Hepatic stellate cell (primary cell): ENCODE results near the gene KIDINS220.

Source experiments
- DNase-seq: peaks from one replicate; pipeline ENCODE4 v3.0.0; 2011; ENCODE audit warnings: low spot score

The KIDINS220 gene

DNA sequence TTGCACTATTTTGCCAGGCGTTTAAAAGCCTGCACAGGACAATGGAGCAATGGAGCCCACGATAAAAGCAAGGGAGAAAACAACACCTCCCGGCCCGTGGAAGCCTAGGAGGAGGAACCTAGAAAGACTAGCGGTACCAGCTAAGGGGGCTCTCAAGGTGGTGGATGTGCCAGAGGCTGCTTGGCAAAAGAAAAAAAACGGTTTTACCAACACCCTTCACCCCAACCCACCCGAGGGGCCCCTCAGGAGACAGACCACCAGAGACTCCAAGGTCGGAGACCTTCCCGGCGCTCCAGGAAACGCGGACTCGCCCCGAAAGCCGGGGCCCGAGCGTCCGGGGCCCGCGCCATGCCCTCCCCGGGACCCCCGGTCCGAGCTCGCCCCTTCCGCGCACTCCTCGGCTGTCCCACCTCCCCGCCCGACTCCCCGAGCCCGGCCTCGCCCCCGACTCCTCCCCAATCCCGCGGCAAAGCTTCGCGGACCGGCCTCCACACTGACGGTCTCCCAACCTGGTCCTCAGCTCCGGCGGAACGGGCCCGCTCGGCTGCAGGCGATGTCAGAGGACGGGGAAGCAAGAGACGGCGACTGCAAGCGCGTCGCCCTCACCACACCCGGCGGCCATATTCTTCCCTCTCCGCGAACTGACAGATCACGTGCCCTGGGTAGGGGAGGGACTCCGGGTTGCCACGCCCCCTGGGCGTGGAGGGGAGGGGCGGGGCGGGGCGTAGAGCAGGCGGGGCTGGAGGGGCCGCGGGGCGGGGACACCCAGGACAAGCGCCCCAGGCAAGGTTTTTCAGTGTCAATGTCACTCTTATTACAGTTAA, at the start of gene KIDINS220:
KIDINS220 (minus strand) TSS at position 643 of the 824 bp plus-strand sequence. CDS start 10,520 bp downstream, outside the sequence.
- peak; percentile 96 for DNase-seq

DNA sequence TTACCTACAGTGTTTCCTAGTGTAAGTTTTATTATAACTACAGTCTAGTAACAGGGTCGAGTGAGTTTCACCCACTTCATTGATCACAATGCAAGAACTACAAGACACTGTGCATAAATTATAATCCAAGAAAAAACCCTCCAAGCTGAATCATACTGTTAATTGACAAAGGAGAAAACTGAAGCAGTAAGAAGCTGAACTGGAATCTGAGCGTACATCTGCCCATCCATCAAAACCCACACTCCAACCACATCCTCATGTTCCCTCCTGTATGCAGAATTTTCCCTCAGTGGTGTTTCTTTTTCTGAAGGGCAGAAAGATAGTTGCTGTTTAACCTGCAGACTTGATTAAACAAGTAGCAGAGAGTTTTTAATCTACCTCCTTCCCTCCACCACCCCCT, 49.5 kb upstream of the KIDINS220 start:
- no peak for DNase-seq

DNA sequence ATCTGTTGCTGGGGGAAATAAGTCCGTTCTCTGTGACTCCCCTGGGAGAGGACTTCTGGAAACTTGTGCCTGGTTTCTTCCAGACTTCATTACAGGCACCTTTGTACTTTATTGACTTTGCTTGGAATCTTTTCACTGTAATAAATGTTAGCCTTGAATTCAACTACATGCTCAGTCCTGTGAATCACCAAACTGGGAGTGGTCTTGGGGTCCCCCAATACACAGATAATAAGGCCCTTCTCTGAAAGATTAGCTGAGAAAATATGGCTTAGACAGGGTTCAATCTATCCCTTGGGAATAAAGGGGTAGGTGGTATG, 48.7 kb upstream of the KIDINS220 start:
- DNase-seq = no peak

DNA sequence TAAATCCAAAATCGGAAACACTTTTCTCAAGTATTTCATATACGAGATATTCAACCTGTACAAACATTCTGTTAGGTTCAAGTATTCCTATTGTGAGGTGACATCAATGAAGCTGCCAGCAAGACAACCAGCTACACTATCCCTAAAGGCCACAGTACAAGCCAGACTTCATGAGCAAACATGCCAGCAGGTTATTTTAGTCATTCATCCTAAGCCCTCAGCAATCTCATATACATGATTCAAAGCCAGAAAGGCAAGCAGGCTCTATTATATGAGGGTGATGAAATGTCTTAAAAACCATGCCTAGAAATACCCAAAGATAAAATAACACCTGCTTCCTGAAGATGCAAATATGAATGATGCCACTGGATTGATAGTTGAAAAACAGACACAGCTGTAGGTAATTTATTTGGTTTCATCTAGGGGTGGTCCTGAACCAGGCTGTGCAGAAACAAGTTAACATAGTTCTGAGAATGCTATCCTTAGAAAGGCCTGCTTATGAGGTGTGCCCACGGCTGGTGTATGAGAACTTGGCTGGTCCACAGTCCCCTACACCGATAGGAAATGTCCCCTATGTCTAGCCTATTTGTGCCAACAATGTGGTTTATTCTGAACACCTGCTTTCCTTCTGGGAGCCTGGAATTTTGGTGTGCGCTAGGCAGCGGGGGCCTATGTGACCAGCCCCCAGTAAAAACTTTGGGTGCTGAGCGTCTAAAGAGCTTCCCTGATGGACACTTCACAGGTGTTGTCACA, 48.2 kb upstream of the KIDINS220 start:
- no peak for DNase-seq

DNA sequence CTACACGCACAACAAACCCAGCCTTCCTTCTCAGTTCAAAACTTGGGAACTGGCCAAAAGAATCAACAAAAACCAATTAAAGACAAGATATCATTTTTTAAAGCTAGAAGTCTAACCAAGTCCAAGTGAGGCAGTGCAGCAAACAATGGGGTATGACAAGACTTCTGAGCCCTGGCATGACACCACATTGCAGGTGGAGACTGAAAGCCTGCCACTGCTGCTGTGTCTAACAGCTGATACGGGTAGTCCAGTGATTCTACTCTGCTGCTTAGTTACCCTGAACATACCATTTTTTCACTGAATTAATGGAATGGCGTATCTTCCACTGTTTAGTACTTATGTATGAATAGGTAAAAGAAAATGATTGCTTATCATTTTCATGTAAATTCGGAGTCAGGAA, 47.4 kb upstream of the KIDINS220 start:
- no peak for DNase-seq

DNA sequence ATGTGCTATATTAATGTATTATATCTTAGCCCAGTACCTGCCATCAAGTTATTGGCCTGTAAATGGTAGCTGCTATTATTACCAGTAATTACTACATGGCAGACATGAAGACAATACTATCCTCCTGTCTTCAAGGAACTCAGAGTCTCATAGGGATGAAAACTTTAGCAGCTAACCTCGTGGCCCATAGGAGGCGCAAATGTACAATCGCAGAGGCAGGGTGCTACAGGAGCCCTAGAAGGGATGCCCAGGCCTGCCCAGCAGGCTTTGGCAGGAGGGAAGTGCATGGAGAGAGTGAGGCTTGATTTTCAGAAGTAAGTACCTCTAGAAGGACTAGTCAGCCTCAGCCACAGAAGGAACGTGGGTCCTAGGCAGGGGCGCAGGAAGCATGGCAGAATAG, 44.7 kb upstream of the KIDINS220 start:
- peak; percentile 14 for DNase-seq

DNA sequence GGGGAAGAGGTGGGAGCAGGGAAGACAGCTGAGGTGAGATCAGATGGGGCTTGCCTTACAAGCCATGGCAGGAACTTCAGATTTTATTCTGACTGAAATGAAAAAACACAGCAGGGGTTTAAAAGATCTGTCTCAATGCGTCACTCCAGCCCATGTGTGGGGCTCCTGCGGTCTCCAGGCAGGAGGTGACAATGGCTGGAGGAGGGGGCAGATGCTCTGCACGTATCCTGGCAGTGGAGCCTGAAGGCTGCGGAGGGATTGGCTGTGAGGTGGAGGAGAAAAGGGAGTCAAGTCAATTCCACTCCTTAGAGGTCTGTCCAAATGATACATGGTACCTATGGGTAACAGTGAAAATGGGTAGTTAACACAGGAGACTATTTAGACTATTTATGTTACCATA, 40.5 kb upstream of the KIDINS220 start:
- DNase-seq = no peak

DNA sequence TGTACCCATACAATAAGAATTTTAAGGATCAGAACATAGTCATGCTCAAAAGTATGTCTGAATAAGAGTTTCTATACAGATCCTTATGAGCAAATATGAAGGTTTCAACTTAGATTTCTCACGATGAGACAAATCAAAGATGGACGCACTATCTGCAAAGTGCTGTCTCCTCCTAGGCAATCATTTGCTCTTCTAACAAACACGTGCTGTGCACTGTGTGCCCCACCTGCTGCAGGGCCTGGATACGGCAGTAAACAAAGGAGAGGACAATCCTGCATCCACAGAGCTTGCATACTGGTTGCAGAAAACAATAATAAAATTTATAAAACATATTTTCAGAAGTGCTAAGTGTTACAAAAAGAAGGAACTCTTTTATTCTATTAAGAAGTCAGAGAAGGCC, 39.9 kb upstream of the KIDINS220 start:
- no peak for DNase-seq

DNA sequence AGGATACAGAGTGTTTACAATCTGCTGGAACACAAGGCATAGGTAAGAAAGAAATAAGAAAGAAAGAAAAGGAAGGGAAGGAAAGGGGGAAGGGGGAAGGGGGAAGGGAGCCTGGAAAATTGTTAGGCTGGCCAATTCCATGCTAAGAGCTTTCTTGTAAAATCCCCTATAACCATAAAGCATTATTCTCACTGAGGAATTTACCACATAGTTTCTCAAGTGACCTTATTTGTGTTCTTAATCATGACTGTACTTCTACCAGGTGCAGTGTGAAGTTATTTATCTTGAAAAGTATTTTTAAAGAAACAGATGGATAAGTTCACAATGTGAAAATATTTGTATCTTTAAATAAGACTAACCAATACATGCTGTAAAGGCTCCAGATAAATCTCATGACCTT, 39.2 kb upstream of the KIDINS220 start:
- DNase-seq = no peak

DNA sequence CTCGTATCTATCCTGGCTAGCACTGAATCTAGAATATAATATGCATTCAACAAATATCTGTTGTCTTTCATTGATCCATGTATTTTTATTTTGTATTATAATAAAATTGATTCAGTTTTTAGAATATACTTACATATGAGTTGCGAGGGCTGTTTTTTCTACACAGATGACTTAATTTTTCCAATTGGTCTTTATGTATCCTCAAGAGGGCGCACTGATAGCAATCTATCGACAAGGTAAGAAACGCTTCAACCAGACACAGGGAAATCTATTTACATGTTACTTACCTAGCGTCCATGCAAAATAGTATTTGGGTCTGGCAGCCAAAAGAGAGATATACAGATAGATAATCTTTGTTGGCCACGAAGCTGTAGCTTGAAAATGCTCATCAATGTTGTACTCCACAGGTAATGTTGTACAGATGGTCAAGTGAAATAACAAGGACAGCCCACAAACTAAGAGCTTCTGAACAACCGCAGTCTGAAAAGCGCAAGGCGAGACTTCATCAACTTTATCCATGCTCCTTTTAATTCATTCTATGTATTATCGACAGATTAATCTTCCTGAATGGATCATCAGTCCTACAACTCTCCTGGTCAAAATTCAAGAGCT, 35.5 kb upstream of the KIDINS220 start:
- peak; percentile 42 for DNase-seq

DNA sequence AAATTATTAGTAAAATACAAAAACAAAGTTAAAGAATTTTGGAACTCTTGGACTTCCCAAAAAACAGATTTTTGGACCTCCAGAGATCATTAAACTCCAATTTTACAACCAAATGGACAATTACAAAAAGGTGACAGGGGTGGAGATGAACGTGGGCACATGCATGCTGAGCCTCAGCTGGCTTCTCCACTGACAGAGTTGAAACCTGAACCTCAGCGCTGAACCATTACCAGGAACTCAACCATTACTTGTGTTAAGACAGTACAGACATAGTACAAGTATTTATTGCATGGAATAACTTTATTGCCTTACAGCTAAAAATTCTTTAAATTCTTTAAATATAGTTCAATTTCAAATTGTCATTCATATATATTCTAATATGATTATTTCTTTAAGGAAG, 33.0 kb upstream of the KIDINS220 start:
- DNase-seq = no peak

DNA sequence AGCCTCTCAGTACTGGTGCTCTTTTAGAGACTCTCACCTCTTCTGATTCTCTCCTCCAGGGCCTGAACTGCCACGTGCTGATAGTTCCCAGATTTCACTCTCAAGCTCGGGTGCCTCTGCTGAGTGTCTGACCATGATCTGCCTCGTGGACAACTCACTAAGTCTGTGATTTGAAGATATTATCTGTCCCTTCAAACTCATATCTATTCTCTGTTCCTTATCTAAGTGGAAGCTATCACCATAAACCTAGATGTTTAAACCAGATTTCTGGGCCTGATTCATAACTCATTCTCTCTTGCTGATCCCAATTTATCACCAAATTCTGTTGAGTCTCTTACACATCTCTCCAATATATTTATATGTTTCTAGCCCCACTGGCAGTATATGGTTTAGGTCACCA, 29.9 kb upstream of the KIDINS220 start:
- DNase-seq = no peak

DNA sequence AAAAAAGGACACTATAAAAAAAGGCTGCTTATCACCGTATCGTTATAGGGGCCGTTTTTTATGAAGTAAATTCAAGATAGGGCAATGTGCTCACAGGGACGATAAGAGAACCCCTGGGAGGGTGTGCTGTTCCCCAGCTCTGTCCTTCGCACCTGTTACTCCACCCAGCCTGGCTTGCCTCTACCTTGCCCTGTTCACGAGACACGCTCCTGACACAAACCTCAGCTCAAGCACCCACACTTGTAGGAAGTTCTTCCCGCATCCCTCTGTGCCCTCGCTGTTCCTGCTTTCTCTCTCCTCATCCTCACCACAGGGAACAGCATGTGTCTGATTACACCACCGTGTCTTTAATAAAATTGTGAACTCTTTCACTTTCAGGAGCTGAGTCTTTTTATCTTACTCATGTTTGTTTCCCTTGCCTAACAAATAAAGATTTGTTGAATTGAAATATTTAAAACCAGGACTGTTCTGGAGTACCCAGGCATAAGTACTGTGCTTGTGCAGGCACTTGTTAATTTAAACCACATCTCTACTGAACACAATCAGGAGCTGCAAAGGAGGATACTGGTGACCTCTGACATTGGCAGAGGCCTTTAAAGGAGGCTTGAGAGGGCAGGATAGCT, 26.0 kb upstream of the KIDINS220 start:
- DNase-seq = no peak

DNA sequence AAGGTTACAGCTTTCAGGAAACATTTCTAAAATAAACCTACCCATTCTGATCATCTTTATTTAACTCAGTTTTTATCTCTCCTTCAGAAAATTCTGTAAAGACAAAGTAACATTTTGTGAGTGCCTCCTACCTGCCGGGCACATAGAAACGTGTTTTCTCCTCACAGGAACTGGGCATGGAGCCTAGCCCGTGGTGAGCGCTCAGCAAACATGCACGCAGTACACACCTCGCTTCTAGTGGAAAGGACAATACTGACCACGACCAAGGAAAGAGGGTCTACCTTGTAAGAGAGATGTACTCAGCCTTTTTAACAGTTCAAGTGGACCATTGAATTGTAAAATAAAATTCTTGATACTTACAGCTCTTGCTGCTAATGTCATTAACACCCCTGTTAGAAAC, 24.8 kb upstream of the KIDINS220 start:
- DNase-seq = no peak

DNA sequence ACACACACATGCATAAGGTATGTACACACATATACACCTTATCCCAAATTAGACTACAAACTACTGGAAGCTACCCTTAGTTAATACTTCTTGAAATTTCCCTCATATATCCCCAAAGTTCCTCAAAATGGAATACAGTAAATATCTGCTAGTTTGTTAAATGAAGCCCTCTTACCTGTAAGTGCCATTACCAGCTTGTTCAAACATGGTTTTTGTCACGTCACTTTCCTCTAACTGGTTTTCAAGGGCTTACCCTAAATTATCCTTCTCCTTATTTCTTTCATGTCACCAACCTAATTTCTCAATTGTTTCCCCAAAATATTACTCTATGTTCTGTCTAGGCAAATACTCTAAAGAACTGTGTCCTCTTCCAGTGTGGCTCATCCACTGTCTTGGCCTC, 24.4 kb upstream of the KIDINS220 start:
- no peak for DNase-seq

DNA sequence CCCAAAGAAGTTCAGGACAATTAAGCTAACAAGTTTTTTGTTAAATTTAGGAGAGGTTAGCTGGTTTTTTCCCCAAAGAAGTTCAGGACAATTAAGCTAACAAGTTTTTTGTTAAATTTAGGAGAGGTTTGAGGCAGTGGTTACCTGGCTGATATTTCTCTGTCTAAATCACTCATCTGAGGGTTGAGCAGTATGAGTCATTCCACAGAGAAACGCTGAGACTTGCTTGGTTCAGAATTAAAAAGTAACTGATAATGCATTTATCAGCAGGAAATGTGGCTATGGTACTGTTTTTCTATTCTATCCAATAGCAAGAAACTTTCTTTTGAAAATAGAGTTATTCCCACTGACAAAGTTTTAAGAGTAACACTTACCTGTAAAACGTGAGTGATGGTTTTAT, 22.8 kb upstream of the KIDINS220 start:
- DNase-seq = no peak

DNA sequence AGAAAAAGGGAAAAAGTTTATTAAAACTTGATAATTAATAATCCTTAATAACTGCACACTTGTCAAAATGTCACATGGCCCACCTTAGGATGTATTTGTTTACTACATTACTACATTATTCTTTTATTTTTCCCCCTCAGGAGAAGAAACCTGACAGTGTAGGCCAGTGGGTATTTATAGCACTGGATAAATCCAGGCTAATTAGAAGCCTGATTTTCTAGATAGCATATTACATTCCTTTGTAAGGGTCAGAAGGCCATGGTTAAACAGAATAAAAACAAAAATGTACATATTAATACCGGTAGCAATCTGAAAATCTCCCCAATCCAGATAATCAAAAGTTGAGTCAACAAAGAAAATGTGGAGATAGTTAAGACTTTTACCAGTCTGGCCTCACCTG, 21.5 kb upstream of the KIDINS220 start:
- no peak for DNase-seq

DNA sequence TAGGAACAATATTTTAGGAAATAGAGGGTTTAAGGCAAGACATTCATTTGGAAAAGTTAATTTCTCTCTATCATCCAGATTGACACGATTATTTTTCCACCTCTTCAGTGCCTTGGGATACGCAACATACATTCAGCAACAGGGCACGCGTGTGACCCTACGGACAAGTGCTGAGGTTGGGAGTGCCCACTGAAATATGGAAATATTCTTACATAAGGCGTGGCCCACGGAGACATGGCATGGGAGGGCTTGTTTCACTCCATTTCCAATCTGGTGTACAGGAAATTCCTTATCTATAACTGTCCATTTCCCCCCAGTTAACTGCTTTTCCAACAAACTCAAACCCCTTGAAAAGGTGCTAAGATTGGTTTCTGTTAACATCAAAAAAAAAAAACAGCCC, 20.9 kb upstream of the KIDINS220 start:
- no peak for DNase-seq

DNA sequence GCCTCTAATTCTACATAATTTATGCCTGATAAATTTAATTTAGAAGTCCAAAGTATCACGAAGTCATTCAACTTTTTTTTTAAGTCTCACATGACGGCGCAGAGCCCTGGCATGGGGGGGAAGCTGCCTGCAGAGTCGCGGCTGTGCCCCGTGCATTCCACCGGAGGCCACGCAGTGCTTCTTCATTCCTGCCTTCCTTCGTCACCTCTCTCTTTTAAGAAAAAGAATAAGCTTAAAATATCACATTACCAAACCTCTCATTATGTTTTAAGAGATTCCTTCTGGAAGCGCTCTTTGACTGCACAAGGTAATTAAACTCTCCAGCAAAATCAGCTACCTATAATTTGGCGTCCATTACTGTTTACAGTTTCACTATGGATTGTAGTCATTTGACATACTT, 20.3 kb upstream of the KIDINS220 start:
- no peak for DNase-seq

DNA sequence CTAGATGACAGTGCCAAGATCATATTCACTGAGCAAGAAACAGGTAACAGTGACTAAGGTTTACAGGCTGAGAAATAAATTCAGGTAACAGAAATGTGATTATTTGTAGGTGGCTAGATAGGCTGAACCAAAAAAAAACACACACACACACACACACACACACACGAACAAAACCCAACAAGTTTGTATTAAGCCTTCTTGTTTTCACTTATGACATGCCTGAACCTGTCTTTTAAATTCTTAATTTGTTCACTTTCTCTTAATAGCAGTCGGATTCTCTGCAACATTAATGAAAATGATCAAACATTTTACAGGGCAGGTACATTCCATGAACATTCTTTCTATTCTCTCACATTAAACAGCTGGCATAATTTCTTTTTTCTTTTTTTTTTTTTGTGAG, 18.8 kb upstream of the KIDINS220 start:
- DNase-seq = no peak

DNA sequence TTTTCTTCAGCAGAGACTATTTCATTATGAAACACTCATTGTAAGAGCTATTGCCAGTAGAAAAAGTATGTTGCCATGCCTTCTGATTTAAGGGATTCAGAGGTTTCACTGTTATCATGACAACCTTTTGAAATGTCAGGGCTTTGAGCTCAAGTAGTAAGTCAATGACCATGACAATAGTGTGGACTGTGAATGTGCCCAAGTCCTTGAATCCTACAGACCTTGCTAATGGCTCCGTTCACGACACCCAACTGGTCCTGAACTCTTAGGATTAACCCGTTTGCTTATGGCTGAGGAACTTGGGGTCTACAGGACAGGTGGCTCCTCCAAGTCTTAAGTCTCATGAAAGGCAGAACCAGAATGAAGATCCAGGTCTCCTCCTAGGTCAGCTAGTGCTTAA, 17.6 kb upstream of the KIDINS220 start:
- no peak for DNase-seq

DNA sequence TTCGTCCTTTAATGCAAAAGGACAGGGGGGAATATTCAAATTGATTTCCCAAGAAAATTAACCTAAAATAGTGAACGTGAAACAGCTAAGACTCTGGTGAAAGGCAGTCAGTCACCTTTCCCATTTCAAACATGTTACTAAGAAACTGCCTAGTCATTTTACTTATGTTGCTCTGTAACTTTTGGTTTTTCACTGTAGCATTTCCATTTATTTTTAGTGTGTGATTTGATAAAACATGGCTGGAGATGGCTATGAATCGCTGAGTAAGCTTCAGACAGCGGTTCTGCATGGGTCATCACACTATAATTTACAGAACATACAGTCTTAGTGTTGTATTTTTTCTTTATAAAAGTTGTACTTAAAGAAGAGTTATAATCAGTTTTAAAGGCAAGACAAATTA, 16.0 kb upstream of the KIDINS220 start:
- DNase-seq = no peak
